Measurements from ENCODE around the gene STAT5A. TPM values are rescaled to one million over a fixed set of nuclear protein-coding genes. Genes with fewer than 3 reads are reported as not detected.

The STAT5A gene
- total and polyA plus RNA-seq, 9 of the 15 experiments (the other 6 are each of a cell fraction or from before 2014, with no cell fraction given): 79.9 to 415 (median 196) TPM

DNA sequence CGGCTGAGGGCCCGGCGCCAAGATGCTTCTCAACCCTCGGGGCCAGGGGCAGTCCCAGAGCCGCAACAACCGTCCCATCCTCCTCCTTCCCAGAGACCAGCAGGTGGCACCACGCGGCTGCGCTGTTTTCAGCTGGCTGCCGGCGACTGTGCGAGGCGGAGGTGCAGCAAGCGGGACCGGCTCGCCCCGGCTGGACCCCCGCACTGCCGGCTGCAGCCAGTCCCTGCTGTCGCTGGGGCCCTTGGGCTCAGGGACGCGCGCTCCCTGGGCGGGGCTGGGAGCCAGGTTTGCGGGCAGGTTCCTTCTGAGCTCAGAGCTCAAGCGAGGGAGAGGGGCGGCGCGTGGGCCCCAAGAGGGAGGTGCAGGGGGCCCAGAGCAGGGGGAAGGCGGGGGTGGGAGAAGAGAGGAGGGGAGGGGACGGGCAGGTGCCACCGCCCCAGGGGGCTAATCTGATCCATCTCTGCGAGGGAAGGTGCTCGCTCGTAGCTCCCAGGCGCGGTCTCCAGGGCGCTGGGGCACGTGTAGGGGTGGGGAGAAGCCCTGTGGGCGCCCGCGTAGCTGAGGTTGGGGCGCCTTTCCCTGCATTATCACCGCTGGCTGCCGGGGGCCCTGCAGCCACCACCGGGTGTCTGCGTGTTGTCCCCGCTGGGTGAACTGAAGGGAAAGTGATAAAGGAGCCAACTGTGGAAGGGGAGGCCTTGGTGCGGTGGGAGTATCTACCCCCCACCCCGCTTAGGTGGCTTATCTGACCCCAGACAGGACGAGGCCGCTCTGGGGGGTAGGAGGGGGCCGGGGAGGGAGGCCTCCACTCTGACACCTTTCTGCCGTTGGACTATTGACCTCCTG is 24.2 kb downstream of the STAT5A start (continued):
- TF ChIP-seq, protein P1, sequence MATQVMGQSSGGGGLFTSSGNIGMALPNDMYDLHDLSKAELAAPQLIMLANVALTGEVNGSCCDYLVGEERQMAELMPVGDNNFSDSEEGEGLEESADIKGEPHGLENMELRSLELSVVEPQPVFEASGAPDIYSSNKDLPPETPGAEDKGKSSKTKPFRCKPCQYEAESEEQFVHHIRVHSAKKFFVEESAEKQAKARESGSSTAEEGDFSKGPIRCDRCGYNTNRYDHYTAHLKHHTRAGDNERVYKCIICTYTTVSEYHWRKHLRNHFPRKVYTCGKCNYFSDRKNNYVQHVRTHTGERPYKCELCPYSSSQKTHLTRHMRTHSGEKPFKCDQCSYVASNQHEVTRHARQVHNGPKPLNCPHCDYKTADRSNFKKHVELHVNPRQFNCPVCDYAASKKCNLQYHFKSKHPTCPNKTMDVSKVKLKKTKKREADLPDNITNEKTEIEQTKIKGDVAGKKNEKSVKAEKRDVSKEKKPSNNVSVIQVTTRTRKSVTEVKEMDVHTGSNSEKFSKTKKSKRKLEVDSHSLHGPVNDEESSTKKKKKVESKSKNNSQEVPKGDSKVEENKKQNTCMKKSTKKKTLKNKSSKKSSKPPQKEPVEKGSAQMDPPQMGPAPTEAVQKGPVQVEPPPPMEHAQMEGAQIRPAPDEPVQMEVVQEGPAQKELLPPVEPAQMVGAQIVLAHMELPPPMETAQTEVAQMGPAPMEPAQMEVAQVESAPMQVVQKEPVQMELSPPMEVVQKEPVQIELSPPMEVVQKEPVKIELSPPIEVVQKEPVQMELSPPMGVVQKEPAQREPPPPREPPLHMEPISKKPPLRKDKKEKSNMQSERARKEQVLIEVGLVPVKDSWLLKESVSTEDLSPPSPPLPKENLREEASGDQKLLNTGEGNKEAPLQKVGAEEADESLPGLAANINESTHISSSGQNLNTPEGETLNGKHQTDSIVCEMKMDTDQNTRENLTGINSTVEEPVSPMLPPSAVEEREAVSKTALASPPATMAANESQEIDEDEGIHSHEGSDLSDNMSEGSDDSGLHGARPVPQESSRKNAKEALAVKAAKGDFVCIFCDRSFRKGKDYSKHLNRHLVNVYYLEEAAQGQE (IDR thresholded peaks at IDR 0.05; ENCODE audit: borderline replicate concordance): peak; percentile 99
- TF ChIP-seq, protein P1 (CRISPR knock-in tag; IDR thresholded peaks at IDR 0.05; ENCODE audit: low read depth): peak; percentile 69
- TF ChIP-seq ZFP30 (CRISPR knock-in tag; IDR thresholded peaks at IDR 0.05; ENCODE audit: borderline replicate concordance): no peak
- TF ChIP-seq FOXA1 (IDR thresholded peaks at IDR 0.05; ENCODE audit: borderline replicate concordance): no peak
- TF ChIP-seq ZNF24 (IDR thresholded peaks at IDR 0.05): 0 out of 2 replicates have a peak, but pooled peaks have one; percentile 5
- no peak for TF ChIP-seq NR1H2 (CRISPR knock-in tag; IDR thresholded peaks at IDR 0.05)
- TF ChIP-seq ARNT (IDR thresholded peaks at IDR 0.05): peak in 1 of 2 experiments; percentile 74; a peak in 2 of 4 replicates
- TF ChIP-seq ZSCAN32 (CRISPR knock-in tag; IDR thresholded peaks at IDR 0.05): peak; percentile 54; the same call in 1 of the 2 replicates
- TF ChIP-seq C11orf30 (IDR thresholded peaks at IDR 0.05; ENCODE audit: low read depth): no peak
- TF ChIP-seq LARP7 (IDR thresholded peaks at IDR 0.05): no peak
- no peak; the same call in 1 of the 2 replicates for TF ChIP-seq ZNF766 (CRISPR knock-in tag; conservative IDR thresholded peaks at IDR 0.05)
- TF ChIP-seq CC2D1A (IDR thresholded peaks at IDR 0.05): peak; percentile 71; the same call in 1 of the 2 replicates
- peak; percentile 75; the same call in 1 of the 2 replicates for TF ChIP-seq PHB2 (IDR thresholded peaks at IDR 0.05; ENCODE audit: low read depth)
- TF ChIP-seq, protein P2, sequence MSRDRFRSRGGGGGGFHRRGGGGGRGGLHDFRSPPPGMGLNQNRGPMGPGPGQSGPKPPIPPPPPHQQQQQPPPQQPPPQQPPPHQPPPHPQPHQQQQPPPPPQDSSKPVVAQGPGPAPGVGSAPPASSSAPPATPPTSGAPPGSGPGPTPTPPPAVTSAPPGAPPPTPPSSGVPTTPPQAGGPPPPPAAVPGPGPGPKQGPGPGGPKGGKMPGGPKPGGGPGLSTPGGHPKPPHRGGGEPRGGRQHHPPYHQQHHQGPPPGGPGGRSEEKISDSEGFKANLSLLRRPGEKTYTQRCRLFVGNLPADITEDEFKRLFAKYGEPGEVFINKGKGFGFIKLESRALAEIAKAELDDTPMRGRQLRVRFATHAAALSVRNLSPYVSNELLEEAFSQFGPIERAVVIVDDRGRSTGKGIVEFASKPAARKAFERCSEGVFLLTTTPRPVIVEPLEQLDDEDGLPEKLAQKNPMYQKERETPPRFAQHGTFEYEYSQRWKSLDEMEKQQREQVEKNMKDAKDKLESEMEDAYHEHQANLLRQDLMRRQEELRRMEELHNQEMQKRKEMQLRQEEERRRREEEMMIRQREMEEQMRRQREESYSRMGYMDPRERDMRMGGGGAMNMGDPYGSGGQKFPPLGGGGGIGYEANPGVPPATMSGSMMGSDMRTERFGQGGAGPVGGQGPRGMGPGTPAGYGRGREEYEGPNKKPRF (IDR thresholded peaks at IDR 0.05; ENCODE audit: low read depth, low read length): no peak
- 0 out of 2 replicates have a peak, but pooled peaks have one; percentile 60 for TF ChIP-seq ZNF444 (CRISPR knock-in tag; IDR thresholded peaks at IDR 0.05)
- TF ChIP-seq MIER1 (IDR thresholded peaks at IDR 0.05; ENCODE audit: low read depth): no peak
- no peak for TF ChIP-seq SPI1 (IDR thresholded peaks at IDR 0.05; ENCODE audit: borderline replicate concordance, low read depth, low read length)
- TF ChIP-seq MTA3 (IDR thresholded peaks at IDR 0.05; ENCODE audit: borderline replicate concordance): peak; percentile 91
- no peak for TF ChIP-seq MEF2D (tag; conservative IDR thresholded peaks at IDR 0.05; ENCODE audit: low read depth)
- TF ChIP-seq CTBP1 (IDR thresholded peaks at IDR 0.05; ENCODE audit: borderline replicate concordance): peak; percentile 83

Measured in K562 (cell line).